NT2/D1 (cell line): ENCODE results near the gene ZNF683.
"Not testable (repeated sequence)": the region's sequence is repeated elsewhere in the genome, so short reads cannot be mapped to it uniquely, and the experiment has no call there.

Source experiments
- DNase-seq: peaks from one replicate; pipeline ENCODE4 v3.0.0-alpha.2; 2011; ENCODE audit warnings: low read depth, low spot score
- H3K27me3 ChIP-seq: 2 replicates; pipeline ENCODE4 v1.6.0; 2011; ENCODE audit warnings: mild to moderate bottlenecking; ENCODE audit not compliant: insufficient read length, insufficient read depth
- H3K36me3 ChIP-seq: 2 replicates; pipeline ENCODE4 v1.6.1; 2011; ENCODE audit warnings: mild to moderate bottlenecking, low read length, mixed read lengths; ENCODE audit not compliant: insufficient read depth, insufficient read length
- H3K4me1 ChIP-seq: 2 replicates; pipeline ENCODE4 v1.5.1; 2011; ENCODE audit not compliant: insufficient read depth, insufficient read length
- H3K4me3 ChIP-seq: 2 replicates; pipeline ENCODE4 v1.5.1; 2011; ENCODE audit warnings: low read depth; ENCODE audit not compliant: insufficient read length
- H3K9ac ChIP-seq: 2 replicates; pipeline ENCODE4 v1.6.0; 2011; ENCODE audit warnings: low read depth; ENCODE audit not compliant: insufficient read length
- H3K9me3 ChIP-seq: 2 replicates; pipeline ENCODE4 v1.5.1; 2011; ENCODE audit warnings: mild to moderate bottlenecking, low read length; ENCODE audit not compliant: insufficient read depth
- SUZ12 ChIP-seq: IDR thresholded peaks from 2 replicates; pipeline ENCODE4 v1.6.1; 2011; ENCODE audit not compliant: insufficient read length, insufficient read depth; ENCODE audit errors: extremely low read depth
- YY1 ChIP-seq: IDR thresholded peaks from 2 replicates; pipeline ENCODE4 v1.6.1; 2011; ENCODE audit not compliant: insufficient read length, insufficient read depth
- ZNF274 ChIP-seq: IDR thresholded peaks from 2 replicates; pipeline ENCODE4 v1.6.1; 2011; ENCODE audit warnings: mild to moderate bottlenecking, low read depth, low read length

Gene ZNF683

GRCh38 chr1:26378879-26379251 lies 6.3 kb upstream of the ZNF683 start:
- H3K9me3 ChIP-seq = no peaks in the 10 kb centered on the region
- H3K4me1 ChIP-seq = peaks cover 12% of the 10 kb centered on the region
- no peak overlapping the region for H3K9ac ChIP-seq
- no peak overlapping the region for H3K4me3 ChIP-seq
- no peaks in the 10 kb centered on the region for H3K27me3 ChIP-seq
- DNase-seq = no peak
- TF ChIP-seq SUZ12 (no peak), ZNF274 (no peak), YY1 (no peak)
- H3K36me3 ChIP-seq = no peaks in the 10 kb centered on the region

- Histone ChIP-seq H3K36me3 (no peaks in the 10 kb centered on the region), H3K27me3 (no peaks in the 10 kb centered on the region), H3K9ac (no peak overlapping the region), H3K4me1 (peaks cover 12% of the 10 kb centered on the region), H3K9me3 (no peaks in the 10 kb centered on the region), H3K4me3 (no peak overlapping the region)
- no peak for DNase-seq
- TF ChIP-seq ZNF274 (no peak), SUZ12 (no peak), YY1 (no peak)
These were observed 5.7 kb upstream of the ZNF683 start for GRCh38 chr1:26378088-26378878.

GRCh38 chr1:26376050-26376449 lies 3.5 kb upstream of the ZNF683 start:
- no peak for TF ChIP-seq YY1
- no peak for TF ChIP-seq SUZ12
- TF ChIP-seq ZNF274 = no peak
- H3K4me3 ChIP-seq = no peak overlapping the region
- DNase-seq = no peak
- H3K36me3 ChIP-seq = no peaks in the 10 kb centered on the region
- H3K9ac ChIP-seq = no peak overlapping the region
- peaks cover 6% of the 10 kb centered on the region; the same call in 1 of the 2 replicates for H3K9me3 ChIP-seq
- H3K27me3 ChIP-seq = no peaks in the 10 kb centered on the region
- H3K4me1 ChIP-seq = peaks cover 12% of the 10 kb centered on the region

- Histone ChIP-seq H3K36me3 (no peaks in the 10 kb centered on the region), H3K4me3 (no peak overlapping the region), H3K9me3 (peaks cover 10% of the 10 kb centered on the region; the same call in 1 of the 2 replicates), H3K9ac (no peak overlapping the region), H3K27me3 (no peaks in the 10 kb centered on the region), H3K4me1 (peaks cover 12% of the 10 kb centered on the region)
- TF ChIP-seq YY1 = no peak
- no peak for TF ChIP-seq SUZ12
- TF ChIP-seq ZNF274 = no peak
- DNase-seq = no peak
These were observed 2.5 kb upstream of the ZNF683 start for GRCh38 chr1:26375081-26375480.

- H3K9me3 ChIP-seq = peaks cover 10% of the 10 kb centered on the region; the same call in 1 of the 2 replicates
- DNase-seq, H3K36me3 ChIP-seq, H3K27me3 ChIP-seq, H3K4me3 ChIP-seq, H3K9ac ChIP-seq: not testable (repeated sequence)
- H3K4me1 ChIP-seq = peaks cover 12% of the 10 kb centered on the region
These were observed 1.8 kb upstream of the ZNF683 start for GRCh38 chr1:26374361-26374760.

- TF ChIP-seq SUZ12 (no peak), ZNF274 (no peak), YY1 (no peak)
- no peak overlapping the region for H3K9ac ChIP-seq
- no peaks in the 10 kb centered on the region for H3K27me3 ChIP-seq
- no peak for DNase-seq
- no peak overlapping the region for H3K4me3 ChIP-seq
- H3K9me3 ChIP-seq = peaks cover 10% of the 10 kb centered on the region; the same call in 1 of the 2 replicates
- no peaks in the 10 kb centered on the region for H3K36me3 ChIP-seq
- H3K4me1 ChIP-seq = peaks cover 12% of the 10 kb centered on the region
These were observed 1.2 kb upstream of the ZNF683 start for GRCh38 chr1:26373789-26374188.

- Histone ChIP-seq H3K4me3 (no peak overlapping the region), H3K27me3 (no peaks in the 10 kb centered on the region), H3K9me3 (peaks cover 10% of the 10 kb centered on the region; the same call in 1 of the 2 replicates), H3K9ac (no peak overlapping the region), H3K4me1 (peaks cover 10% of the 10 kb centered on the region), H3K36me3 (no peaks in the 10 kb centered on the region)
- TF ChIP-seq SUZ12 = no peak
- TF ChIP-seq ZNF274 = no peak
- TF ChIP-seq YY1 = no peak
- no peak for DNase-seq
These were observed 731 bp upstream of the ZNF683 start for GRCh38 chr1:26373281-26373680.

- H3K36me3 ChIP-seq = no peaks in the 10 kb centered on the region
- DNase-seq = no peak
- no peak overlapping the region for H3K9ac ChIP-seq
- H3K9me3 ChIP-seq = peaks cover 10% of the 10 kb centered on the region; the same call in 1 of the 2 replicates
- no peaks in the 10 kb centered on the region for H3K27me3 ChIP-seq
- H3K4me1 ChIP-seq = peaks cover 7% of the 10 kb centered on the region
- no peak for TF ChIP-seq YY1
- H3K4me3 ChIP-seq = no peak overlapping the region
These were observed 511 bp downstream of the ZNF683 start for GRCh38 chr1:26372039-26372438.
